A549 (cell line): ENCODE measurements around the gene CDHR1.
"Not testable (repeated sequence)": the region's sequence is repeated elsewhere in the genome, so short reads cannot be mapped to it uniquely, and the experiment has no call there.

Source experiments
- BHLHE40 ChIP-seq: IDR thresholded peaks from 2 replicates; pipeline ENCODE4 v1.6.1; 2012; ENCODE audit warnings: low read depth, low read length, inconsistent platforms
- CHD2 ChIP-seq: fragments of 150-350 bp; IDR thresholded peaks from 2 replicates; pipeline ENCODE4 v1.6.1; 2014; ENCODE audit warnings: low read length; ENCODE audit not compliant: partially characterized antibody
- CHD4 ChIP-seq: fragments of 200-600 bp; sonication (generic); IDR thresholded peaks from 2 replicates; pipeline ENCODE4 v1.6.1; 2016; ENCODE audit warnings: antibody characterized with exemption, mild to moderate bottlenecking, borderline replicate concordance
- CTCF ChIP-seq: fragments of >200 bp; sonication (Bioruptor Twin); formaldehyde crosslinking; IDR thresholded peaks from 3 replicates; pipeline ENCODE4 v1.5.1; 2016
- HOXA7 ChIP-seq: fragments of 250-450 bp; sonication (Bioruptor Pico); IDR thresholded peaks from 2 replicates; pipeline ENCODE4 v1.5.0; 2020; ENCODE audit warnings: mild to moderate bottlenecking, moderate library complexity
- MAZ ChIP-seq: fragments of 150-350 bp; IDR thresholded peaks from 2 replicates; pipeline ENCODE4 v1.6.1; 2014; ENCODE audit warnings: antibody characterized with exemption, low read depth, low read length, borderline replicate concordance
- NPAS2 ChIP-seq: fragments of 250-450 bp; sonication (Bioruptor Pico); IDR thresholded peaks from 2 replicates; pipeline ENCODE4 v1.8.0; 2022; ENCODE audit warnings: mild to moderate bottlenecking, moderate library complexity, borderline replicate concordance
- POLR2A ChIP-seq: IDR thresholded peaks from 2 replicates; pipeline ENCODE4 v1.6.1; 2012; ENCODE audit warnings: mild to moderate bottlenecking, low read length
- TP53 ChIP-seq: fragments of 250-450 bp; sonication (Bioruptor Pico); IDR thresholded peaks from 2 replicates; pipeline ENCODE4 v1.5.0; 2021; ENCODE audit warnings: mild to moderate bottlenecking, moderate library complexity
- TF ChIP-seq, protein P1 (sequence below): fragments of 250-450 bp; sonication (Bioruptor Pico); IDR thresholded peaks from 2 replicates; pipeline ENCODE4 v1.5.0; 2021; ENCODE audit warnings: mild to moderate bottlenecking, moderate library complexity, borderline replicate concordance

DNA sequence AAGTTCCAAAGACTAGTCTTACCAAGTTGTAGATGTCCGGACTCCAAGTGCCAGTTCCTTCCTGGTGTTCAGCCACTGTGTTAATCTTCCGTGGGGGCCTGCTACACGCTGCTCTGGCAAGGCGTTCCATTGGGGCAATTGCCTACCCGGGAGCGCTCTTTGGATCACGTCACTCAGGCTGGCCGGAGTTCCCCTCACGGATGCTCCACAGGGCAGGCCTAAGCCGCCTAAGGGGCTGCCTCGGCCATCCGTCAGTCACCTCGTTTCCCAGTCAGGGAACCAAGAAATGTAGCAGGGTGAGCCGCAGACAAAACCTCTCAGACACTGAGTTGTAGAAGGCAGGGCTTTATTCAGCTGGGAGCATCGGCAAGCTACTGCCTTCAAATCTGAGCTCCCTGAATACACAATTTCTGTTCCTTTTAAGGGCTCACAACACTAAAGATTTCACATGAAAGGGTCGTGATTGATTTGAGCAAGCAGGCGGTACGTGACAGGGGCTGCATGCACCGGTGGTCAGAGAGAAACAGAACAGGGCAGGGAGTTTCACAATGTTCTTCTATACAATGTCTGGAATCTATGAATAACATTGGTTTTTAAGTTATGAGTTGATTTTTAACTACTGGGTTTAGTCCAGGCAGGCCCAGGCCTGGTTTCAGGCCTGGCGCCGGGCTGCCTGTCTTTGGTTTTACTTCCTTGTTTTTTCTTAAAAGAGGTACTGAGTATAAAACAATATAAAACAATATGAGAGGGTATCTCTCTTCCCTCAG lies 22.5 kb upstream of the CDHR1 start:
- TF ChIP-seq, protein P1, sequence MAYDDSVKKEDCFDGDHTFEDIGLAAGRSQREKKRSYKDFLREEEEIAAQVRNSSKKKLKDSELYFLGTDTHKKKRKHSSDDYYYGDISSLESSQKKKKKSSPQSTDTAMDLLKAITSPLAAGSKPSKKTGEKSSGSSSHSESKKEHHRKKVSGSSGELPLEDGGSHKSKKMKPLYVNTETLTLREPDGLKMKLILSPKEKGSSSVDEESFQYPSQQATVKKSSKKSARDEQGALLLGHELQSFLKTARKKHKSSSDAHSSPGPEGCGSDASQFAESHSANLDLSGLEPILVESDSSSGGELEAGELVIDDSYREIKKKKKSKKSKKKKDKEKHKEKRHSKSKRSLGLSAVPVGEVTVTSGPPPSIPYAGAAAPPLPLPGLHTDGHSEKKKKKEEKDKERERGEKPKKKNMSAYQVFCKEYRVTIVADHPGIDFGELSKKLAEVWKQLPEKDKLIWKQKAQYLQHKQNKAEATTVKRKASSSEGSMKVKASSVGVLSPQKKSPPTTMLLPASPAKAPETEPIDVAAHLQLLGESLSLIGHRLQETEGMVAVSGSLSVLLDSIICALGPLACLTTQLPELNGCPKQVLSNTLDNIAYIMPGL (CRISPR knock-in tag): not testable (repeated sequence)
- not testable (repeated sequence) for TF ChIP-seq CTCF; TP53 (CRISPR knock-in tag); BHLHE40; CHD2; CHD4; HOXA7 (CRISPR knock-in tag); POLR2A; MAZ; NPAS2 (CRISPR knock-in tag)
